ENCODE data around the gene MRPL42. TPM values are rescaled to one million over a fixed set of nuclear protein-coding genes. Genes with fewer than 3 reads are reported as not detected.

MRPL42 gene
- total RNA-seq, 3 donors from 2014 or later (not counting 1 experiment from before 2014, with no cell fraction given): 36.4 to 42.7 (median 37.1) TPM

DNA sequence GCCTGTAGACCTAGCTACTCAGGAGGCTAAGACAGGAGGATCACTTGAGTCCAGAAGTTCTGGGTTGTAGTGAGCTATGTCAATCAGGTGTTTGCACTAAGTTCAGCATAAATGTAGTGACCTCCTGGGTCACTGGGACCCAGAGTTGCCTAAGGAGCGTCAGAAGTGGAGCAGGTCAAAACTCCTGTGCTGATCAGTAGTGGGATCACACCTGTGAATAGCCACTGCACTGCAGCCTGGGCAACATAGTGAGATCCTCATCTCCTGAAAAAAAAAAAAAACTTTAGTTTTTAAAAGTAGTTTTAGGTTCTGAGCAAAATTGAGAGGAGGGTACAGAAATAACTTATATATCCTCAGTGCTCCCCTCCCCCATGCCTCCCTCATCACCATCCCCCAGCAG lies 42.2 kb downstream of the MRPL42 start:
- ATAC-seq (no peak), DNase-seq (no peak)
- Histone ChIP-seq H3K27me3 (ENCODE audit: control insufficient read depth, insufficient read depth, low read length) (no peaks in the 10 kb centered on the region), H3K9me3 (ENCODE audit: control insufficient read depth, insufficient read depth, low read length) (no peaks in the 10 kb centered on the region), H3K36me3 (ENCODE audit: control insufficient read depth, insufficient read depth, low read length) (no peaks in the 10 kb centered on the region), H3K4me1 (ENCODE audit: control insufficient read depth, insufficient read depth, low read length) (no peaks in the 10 kb centered on the region), H3K27ac (ENCODE audit: low read length) (no peak overlapping the region), H3K4me3 (ENCODE audit: low read length) (no peak overlapping the region)
- no peaks in the 10 kb centered on the region for H3K36me3 Mint-ChIP-seq
- H3K27me3 Mint-ChIP-seq (ENCODE audit: low read depth in 2 of 2): no peaks in the 10 kb centered on the region
- H3K4me3 Mint-ChIP-seq: no peak overlapping the region
- peaks cover 5% of the 10 kb centered on the region in 2 donors for H3K4me1 Mint-ChIP-seq
- intact Hi-C loops (cut with micrococcal nuclease): no loop called here
- 97% methylated on average over 1 of the region's 1 CpG for WGBS (ENCODE audit: insufficient coverage)
- no peaks in the 10 kb centered on the region for H3K9me3 Mint-ChIP-seq
- no peak overlapping the region for H3K27ac Mint-ChIP-seq
- TF ChIP-seq, protein P1, sequence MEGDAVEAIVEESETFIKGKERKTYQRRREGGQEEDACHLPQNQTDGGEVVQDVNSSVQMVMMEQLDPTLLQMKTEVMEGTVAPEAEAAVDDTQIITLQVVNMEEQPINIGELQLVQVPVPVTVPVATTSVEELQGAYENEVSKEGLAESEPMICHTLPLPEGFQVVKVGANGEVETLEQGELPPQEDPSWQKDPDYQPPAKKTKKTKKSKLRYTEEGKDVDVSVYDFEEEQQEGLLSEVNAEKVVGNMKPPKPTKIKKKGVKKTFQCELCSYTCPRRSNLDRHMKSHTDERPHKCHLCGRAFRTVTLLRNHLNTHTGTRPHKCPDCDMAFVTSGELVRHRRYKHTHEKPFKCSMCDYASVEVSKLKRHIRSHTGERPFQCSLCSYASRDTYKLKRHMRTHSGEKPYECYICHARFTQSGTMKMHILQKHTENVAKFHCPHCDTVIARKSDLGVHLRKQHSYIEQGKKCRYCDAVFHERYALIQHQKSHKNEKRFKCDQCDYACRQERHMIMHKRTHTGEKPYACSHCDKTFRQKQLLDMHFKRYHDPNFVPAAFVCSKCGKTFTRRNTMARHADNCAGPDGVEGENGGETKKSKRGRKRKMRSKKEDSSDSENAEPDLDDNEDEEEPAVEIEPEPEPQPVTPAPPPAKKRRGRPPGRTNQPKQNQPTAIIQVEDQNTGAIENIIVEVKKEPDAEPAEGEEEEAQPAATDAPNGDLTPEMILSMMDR (IDR thresholded peaks at IDR 0.05): no peak

DNA sequence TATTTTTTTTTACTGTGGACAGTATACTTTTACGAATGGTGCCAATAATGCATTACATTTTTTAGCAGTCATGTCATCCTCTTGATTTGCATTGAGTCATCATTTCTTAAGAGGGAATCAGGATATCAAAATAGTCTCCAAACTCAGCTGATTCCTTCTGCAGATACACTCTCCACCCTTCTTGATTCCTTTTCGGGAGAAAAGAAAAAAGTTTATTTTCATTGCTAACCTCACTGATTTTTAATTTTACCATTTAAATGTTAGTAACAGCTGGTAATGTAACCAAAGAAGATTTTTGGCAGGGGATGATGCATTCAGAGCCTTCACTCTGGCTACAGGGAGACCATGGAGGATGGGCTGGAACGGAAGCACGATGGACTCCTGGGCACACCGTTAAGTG lies 47.5 kb downstream of the MRPL42 start:
- Histone ChIP-seq H3K36me3 (ENCODE audit: control insufficient read depth, insufficient read depth, low read length) (no peaks in the 10 kb centered on the region), H3K9me3 (ENCODE audit: control insufficient read depth, insufficient read depth, low read length) (no peaks in the 10 kb centered on the region), H3K4me3 (ENCODE audit: low read length) (no peak overlapping the region), H3K27me3 (ENCODE audit: control insufficient read depth, insufficient read depth, low read length) (no peaks in the 10 kb centered on the region), H3K4me1 (ENCODE audit: control insufficient read depth, insufficient read depth, low read length) (no peaks in the 10 kb centered on the region), H3K27ac (ENCODE audit: low read length) (no peak overlapping the region)
- no peaks in the 10 kb centered on the region for H3K36me3 Mint-ChIP-seq
- DNase-seq: no peak
- H3K27me3 Mint-ChIP-seq (ENCODE audit: low read depth in 2 of 2): no peaks in the 10 kb centered on the region
- H3K27ac Mint-ChIP-seq: no peak overlapping the region
- TF ChIP-seq, protein P1 (IDR thresholded peaks at IDR 0.05): no peak
- intact Hi-C loops (cut with micrococcal nuclease): no loop called here
- H3K4me3 Mint-ChIP-seq: no peak overlapping the region
- H3K9me3 Mint-ChIP-seq: no peaks in the 10 kb centered on the region
- H3K4me1 Mint-ChIP-seq: no peaks in the 10 kb centered on the region
- ATAC-seq: no peak
- WGBS (ENCODE audit: insufficient coverage): 100% methylated on average over 4 of the region's 5 CpGs

DNA sequence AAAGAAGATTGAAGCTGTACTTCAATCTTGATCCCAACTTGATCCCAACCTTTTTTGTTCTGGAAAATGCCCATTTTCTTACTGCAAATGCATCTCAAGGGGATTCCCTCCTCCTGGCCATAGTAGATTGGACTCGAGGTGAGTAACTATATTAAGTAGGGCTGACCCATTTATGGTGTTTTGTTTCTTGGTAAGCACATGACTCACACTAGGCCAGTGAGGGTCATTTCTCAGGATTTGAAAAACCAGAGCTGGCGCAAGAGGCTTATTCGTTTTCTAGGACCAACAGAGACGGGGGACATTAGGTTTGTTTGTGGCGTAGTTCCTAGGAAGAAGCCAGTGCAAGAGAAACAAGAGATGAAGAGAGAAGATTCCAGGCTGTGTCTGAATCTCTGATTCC lies 51.4 kb downstream of the MRPL42 start:
- H3K4me3 ChIP-seq (ENCODE audit: low read length): no peak overlapping the region
- TF ChIP-seq, protein P1 (IDR thresholded peaks at IDR 0.05): no peak
- ATAC-seq (no peak), DNase-seq (no peak)
- Mint-ChIP-seq H3K4me3 (no peak overlapping the region), H3K36me3 (no peaks in the 10 kb centered on the region), H3K9me3 (no peaks in the 10 kb centered on the region), H3K27ac (no peak overlapping the region), H3K4me1 (peaks cover 5 to 8% of the 10 kb centered on the region in 2 donors), H3K27me3 (ENCODE audit: low read depth in 2 of 2) (no peaks in the 10 kb centered on the region)
- H3K27me3 ChIP-seq (ENCODE audit: control insufficient read depth, insufficient read depth, low read length): no peaks in the 10 kb centered on the region
- WGBS (ENCODE audit: insufficient coverage): 87% methylated on average over 5 of the region's 5 CpGs
- H3K36me3 ChIP-seq (ENCODE audit: control insufficient read depth, insufficient read depth, low read length): no peaks in the 10 kb centered on the region
- no peak overlapping the region for H3K27ac ChIP-seq (ENCODE audit: low read length)
- H3K4me1 ChIP-seq (ENCODE audit: control insufficient read depth, insufficient read depth, low read length): peaks cover 3% of the 10 kb centered on the region
- intact Hi-C loops (cut with micrococcal nuclease): no loop called here
- no peaks in the 10 kb centered on the region for H3K9me3 ChIP-seq (ENCODE audit: control insufficient read depth, insufficient read depth, low read length)

DNA sequence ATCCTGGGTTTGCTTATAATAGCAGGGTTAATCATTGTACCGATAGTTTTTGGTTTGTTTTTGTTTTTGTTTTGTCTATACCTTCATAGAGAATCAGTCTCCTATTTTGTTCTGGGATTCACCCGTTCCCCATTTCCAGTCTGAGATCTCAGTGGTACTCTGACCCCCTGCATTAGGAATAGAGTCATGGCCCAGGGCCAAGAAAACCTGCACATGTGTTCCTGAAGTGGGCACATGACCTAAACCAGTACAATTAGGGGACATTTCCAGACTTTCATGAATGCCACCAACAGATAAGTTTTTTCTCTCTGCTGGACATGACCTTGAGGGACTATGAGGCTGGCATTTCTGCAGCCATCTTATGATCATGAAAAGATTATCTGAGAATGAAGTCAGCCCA lies 52.5 kb downstream of the MRPL42 start:
- Histone ChIP-seq H3K27ac (ENCODE audit: low read length) (no peak overlapping the region), H3K4me1 (ENCODE audit: control insufficient read depth, insufficient read depth, low read length) (peaks cover 3% of the 10 kb centered on the region), H3K9me3 (ENCODE audit: control insufficient read depth, insufficient read depth, low read length) (no peaks in the 10 kb centered on the region), H3K27me3 (ENCODE audit: control insufficient read depth, insufficient read depth, low read length) (no peaks in the 10 kb centered on the region), H3K36me3 (ENCODE audit: control insufficient read depth, insufficient read depth, low read length) (no peaks in the 10 kb centered on the region), H3K4me3 (ENCODE audit: low read length) (no peak overlapping the region)
- no peaks in the 10 kb centered on the region for H3K27me3 Mint-ChIP-seq (ENCODE audit: low read depth in 2 of 2)
- intact Hi-C loops (cut with micrococcal nuclease): loop anchor here (5.0 kb wide), 1 partner anchor 582 kb away; no protein-coding TSS in a partner anchor
- no peaks in the 10 kb centered on the region for H3K36me3 Mint-ChIP-seq
- no peaks in the 10 kb centered on the region for H3K9me3 Mint-ChIP-seq
- TF ChIP-seq, protein P1 (IDR thresholded peaks at IDR 0.05): no peak
- peaks cover 5 to 8% of the 10 kb centered on the region in 2 donors for H3K4me1 Mint-ChIP-seq
- ATAC-seq (no peak), DNase-seq (no peak)
- 95% methylated on average over 2 of the region's 2 CpGs for WGBS (ENCODE audit: insufficient coverage)
- H3K27ac Mint-ChIP-seq: no peak overlapping the region
- H3K4me3 Mint-ChIP-seq: no peak overlapping the region
